Peyer's patch (tissue), 4 donors: Measurements from ENCODE around the gene C7orf33.

Source experiments
- POLR2A ChIP-seq, 2 donors: fragments of 450-650 bp; IDR thresholded peaks; one replicate each; pipeline ENCODE4 v1.5.1; 2017; ENCODE audit warnings: antibody characterized with exemption in 2 of 2, mild to moderate bottlenecking in 2 of 2, moderate library complexity in 2 of 2
- TF ChIP-seq, protein P1 (sequence below), 6 experiments: fragments of 450-650 bp in 4 of 6; fragments of 200-600 bp in 2 of 6; sonication (generic) in 1 of 6; IDR thresholded peaks; one replicate each; pipeline ENCODE4 v1.5.1; 2017 to 2019; ENCODE audit warnings: antibody characterized with exemption in 6 of 6, mild to moderate bottlenecking in 3 of 6, moderate library complexity in 1 of 6

DNA sequence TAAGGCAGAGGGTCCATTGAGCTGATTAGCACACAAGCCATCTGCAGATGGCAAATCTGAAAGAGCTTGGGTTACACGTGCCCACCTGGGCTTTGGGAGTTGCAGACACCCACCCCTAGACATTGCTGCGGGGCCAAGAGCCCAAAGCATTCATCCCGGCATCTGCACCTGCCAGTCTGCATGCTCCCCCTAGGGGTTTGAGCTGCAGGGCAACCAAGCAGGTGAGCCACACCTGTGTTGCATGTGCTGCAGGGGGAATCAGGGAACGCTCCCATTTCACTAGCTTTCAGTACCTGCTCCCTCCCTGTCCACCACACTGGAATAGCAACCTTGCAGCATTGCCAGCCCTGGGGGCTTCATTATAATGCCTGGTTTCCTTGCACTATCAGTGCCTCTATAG lies 21.1 kb downstream of the C7orf33 start:
- TF ChIP-seq, protein P1, sequence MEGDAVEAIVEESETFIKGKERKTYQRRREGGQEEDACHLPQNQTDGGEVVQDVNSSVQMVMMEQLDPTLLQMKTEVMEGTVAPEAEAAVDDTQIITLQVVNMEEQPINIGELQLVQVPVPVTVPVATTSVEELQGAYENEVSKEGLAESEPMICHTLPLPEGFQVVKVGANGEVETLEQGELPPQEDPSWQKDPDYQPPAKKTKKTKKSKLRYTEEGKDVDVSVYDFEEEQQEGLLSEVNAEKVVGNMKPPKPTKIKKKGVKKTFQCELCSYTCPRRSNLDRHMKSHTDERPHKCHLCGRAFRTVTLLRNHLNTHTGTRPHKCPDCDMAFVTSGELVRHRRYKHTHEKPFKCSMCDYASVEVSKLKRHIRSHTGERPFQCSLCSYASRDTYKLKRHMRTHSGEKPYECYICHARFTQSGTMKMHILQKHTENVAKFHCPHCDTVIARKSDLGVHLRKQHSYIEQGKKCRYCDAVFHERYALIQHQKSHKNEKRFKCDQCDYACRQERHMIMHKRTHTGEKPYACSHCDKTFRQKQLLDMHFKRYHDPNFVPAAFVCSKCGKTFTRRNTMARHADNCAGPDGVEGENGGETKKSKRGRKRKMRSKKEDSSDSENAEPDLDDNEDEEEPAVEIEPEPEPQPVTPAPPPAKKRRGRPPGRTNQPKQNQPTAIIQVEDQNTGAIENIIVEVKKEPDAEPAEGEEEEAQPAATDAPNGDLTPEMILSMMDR (IDR thresholded peaks at IDR 0.05): no peak
- TF ChIP-seq POLR2A (IDR thresholded peaks at IDR 0.05): no peak
